HG02610 (cell line): ENCODE results near the gene PLEKHA6.

Source experiments
- ATAC-seq: cut with Tn5 transposase; IDR thresholded peaks from one replicate; pipeline ENCODE4 v1.9.1; 2021; ENCODE audit warnings: mild to moderate bottlenecking, moderate library complexity; ENCODE audit not compliant: unreplicated experiment

Gene PLEKHA6

DNA sequence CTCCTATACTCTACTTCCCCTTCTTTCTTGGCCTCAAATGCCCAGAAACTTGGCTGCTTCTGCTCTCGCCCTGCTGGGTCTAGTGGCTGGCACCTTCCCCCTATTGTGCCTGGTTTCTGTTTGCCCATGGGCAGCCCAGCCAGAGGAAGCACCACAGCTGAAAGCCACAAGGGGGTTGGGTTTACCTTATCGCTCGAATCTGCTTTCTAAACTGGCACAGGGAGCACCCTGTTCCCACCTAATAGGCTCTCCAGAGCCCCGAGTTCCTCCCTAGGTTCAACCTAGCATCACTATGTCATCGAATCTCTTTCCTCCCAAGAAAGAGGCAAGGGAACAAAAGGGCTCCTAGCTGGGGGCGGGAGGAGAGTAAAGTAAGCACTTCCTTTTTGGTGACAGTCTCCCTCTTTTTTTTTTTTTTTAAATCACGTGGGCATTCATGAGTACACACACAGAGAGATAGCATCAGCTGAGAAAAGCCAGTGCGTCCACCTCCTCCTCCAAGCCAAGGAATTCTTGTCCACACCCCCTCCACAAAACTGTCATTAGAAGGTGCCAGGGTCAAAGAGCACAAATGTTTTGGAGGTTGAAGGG, 72.8 kb downstream of the PLEKHA6 start:
- ATAC-seq: no peak

- ATAC-seq: no peak
Measured at GRCh38 chr1:204286315-204286714, 73.4 kb downstream of the PLEKHA6 start.

DNA sequence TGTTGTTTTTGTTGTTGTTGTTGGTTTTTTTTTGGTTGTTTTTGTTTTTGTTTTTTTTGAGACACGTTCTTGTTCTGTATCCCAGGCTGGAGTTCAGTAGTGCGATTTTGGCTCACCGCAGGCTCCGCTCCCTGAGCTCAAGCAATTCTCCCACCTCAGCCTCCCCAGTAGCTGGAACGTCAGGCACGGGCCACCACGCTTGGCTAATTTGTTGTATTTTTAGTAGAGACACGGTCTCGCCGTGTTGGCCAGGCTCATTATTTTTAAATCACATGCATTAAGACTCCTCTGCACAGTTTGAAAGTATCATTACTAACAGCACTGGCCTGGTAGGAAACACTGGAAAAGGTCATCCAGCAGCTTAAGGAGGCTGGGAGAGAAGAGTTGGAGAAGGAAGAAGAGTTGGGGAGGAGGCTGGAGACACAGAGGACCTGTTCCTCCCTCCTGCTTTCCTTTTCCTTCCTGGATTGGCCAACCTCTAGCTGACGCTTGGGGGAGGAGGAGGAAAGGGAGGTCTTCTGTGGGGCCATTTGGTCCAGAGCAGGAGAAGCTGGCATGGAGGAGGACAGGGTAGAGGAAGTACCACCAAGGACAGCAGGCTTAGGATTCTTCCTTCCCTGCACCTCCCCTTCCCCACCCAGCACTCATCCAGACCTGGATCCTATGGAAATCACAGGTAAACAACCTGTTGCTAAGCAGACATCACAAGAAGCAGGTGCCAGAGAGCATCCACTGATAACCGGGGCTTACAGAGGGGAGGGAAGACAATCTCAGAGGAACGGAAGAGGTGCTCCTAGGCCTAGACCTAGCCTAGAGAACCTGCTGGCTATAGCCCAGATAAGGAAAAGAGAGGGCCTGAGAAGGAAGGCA, 74.1 kb downstream of the PLEKHA6 start:
- ATAC-seq: no peak

DNA sequence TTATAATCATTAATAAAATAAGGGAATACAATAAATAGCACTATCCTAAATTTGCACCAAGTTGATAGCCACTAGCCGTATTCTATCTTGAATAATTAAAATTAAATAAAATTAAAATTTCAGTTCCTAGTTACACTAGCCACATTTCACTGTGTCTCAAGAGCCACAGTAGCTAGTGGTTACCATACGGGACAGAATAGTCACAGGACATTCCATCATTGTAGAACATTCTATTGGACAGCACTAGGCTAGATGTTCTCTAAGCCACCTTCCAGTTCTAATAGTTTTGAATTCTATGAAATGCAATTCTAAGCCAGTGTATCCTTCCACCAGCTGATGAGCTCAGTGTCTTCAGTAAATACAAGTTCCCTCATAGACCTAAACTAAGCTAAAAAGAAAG, 74.8 kb downstream of the PLEKHA6 start:
- ATAC-seq: no peak

DNA sequence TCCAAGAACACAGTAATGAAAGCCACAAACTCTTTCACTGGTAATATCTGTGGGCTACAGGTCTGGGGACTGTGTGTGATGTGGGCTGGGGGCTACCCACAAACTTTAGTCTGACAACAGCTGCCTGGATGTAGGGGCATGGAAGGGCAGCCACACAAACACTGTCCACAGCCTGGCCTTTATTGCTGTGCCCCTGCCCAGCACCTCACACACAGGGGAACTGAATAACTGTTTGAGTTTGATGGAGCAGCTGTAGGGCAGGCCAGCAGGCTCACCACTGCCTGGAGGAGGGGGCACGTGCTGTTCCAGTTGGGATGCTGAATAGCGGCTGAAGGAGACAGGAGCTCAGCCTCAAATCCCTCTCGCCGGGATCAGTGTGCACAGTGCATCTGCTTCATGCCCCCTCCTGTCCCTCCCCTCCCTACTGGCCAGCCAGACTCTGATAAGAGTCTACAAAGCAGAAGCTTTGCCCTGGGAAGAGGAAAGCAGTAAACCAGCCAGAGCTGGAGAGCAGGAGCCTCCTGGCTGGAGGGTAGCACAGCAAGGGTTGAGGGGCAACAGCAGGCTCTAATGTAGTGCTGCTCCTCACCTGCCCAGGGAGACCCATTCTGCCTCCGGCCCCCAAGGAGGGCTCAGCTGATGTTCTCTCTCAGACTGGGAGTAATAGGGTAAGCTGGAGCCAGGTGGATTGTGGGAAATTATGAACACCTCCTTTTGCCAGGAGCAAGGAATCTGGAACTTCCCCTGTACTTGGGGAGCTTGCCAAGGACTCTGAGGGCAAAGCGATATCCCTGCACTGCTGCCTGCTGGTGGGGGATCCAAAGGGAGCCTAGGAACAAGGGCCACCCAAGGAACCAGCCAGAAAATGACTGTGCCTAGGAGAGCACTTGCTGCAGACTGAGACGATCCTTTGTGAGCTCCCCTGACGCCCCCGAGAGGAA, 75.7 kb downstream of the PLEKHA6 start:
- no peak for ATAC-seq

DNA sequence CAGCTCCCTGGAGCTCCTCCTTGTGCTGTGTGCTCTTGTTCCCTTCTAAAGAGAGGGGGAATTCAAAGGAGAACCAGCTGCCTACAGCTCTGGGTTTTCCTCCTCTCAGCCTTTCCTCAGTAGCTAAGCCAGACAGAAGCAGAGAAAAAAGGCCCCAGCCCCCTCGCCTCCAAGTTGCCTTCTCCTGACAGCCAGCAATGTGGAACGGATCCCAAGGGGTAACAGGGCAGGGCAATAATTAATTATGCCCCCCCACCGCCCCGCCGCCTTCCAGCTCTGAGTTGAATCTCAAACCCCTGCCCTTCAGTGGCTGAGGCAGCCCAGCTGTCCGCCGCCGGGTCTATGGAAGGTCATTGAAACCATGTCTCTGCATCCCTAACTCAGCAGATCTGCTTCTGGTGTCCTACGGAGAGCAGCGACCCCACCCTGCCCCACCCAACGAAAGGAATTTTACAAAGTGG, 76.9 kb downstream of the PLEKHA6 start:
- ATAC-seq: no peak

- ATAC-seq: no peak
Measured at GRCh38 chr1:204280099-204280961, 79.4 kb downstream of the PLEKHA6 start.

GRCh38 chr1:204278958-204279357, 80.8 kb downstream of the PLEKHA6 start:
- ATAC-seq: no peak

- ATAC-seq: no peak
Measured at GRCh38 chr1:204278251-204278650, 81.5 kb downstream of the PLEKHA6 start.

DNA sequence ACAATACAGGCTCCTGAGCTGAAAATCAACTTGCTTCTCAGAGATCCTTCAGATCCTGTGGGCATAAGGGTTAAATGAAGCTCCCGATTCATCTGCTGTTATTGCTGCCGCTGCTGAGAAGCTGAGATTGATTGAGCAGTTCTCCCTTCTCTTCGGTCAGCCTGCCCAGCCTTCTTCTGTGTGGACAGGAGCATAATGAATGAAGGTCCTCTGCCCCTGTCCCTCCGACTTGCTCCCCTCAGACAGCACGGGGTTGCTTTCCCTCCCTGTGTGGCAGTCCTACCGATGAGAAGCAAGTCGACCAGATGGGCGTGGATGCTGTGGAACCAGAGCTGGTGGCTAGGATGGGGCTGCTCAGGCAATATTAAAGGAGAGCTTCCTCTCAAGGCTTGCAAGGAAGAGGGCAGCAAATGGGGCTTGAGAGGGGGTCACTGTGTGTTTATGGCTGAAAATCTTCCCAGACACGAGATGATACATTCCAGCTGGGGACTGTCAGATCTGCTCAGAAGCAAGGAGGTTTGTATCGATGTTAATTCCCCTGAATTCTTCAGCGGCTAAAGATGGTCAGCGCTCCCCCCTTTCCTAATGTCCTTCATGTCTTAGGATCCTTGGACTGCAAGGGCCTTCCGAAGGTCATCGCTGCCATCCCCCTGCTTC, 82.0 kb downstream of the PLEKHA6 start:
- no peak for ATAC-seq

GRCh38 chr1:204275695-204276370, 83.9 kb downstream of the PLEKHA6 start:
- ATAC-seq: no peak

DNA sequence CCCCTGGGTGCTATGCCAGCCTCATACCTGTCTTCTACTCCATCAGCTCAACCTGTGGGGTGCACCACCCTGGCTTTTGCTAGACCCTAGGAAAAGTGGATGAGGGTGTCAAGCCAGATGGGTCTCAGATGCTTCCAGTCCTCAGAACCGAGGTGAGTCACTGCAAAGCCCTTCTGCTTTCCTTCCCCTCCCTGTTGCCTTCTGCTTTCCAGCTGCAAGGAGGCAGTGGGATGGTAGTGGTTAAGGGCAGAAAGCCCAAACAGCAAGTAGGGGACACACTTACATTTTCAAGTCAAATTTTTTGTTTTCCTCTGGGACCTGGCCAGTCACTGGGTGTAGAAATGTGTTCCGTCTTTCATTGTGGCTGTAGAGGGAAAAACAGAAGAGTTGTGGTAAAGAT, 85.3 kb downstream of the PLEKHA6 start:
- no peak for ATAC-seq

GRCh38 chr1:204272505-204272904, 87.2 kb downstream of the PLEKHA6 start:
- no peak for ATAC-seq

DNA sequence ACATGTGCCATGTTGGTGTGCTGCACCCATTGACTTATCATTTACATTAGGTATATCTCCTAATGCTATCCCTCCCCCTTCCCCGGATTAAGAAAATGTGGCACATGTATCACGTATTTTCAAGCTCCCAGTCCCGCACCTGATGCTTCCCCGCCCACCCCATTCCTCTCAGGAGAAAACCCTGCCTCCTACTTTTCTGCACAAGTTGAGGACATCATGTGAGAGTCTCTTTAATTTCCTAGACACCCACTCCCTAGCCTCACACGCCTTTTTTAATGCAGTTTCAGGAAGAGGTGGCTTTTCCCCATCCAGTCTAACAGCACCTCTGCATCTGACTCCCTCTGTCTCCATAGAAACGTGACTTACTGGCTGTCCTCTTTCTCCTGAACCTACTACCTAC, 87.8 kb downstream of the PLEKHA6 start:
- ATAC-seq: no peak

DNA sequence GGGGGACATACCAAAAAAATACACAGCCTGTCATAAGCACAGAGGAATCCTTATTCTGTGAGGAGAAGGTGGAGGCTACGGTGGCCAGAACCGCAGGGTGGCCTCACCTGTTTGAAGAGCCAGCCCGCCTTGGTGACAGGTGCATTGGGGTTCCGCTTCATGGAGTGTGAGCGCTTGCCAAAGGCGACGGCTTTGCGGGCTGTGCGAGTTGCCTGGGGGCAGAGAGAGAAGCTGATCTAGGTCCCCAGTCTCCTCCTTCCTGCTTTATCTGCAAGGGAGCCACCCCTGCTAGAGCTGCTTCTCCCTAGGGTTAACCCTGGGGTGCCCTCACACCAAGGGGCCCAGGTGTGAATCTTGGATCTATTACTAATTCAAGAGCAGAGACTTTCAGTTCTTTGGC, 91.6 kb downstream of the PLEKHA6 start:
- ATAC-seq: no peak

DNA sequence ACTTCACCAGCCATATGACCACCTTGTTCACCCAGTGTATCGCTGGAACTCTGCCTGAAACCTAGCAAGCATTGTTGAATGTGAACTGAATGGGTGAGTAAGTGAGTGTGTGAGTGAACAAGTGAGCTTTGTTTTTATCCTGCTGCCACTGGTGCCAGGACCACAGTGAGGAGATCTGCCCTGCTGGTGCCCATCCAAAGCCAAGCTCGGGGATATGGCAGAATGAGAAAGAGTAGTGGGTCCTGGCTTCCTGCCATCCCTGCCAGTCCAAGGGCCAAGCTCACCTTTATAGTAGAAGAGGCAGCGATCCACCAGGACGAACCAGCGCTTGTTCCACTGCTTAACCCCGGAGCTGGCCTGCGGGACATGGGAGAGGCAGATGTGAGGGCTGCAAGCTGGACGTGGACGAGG, 92.5 kb downstream of the PLEKHA6 start:
- no peak for ATAC-seq

GRCh38 chr1:204266504-204267034, 93.2 kb downstream of the PLEKHA6 start:
- ATAC-seq: no peak

GRCh38 chr1:204265665-204266064, 94.1 kb downstream of the PLEKHA6 start:
- ATAC-seq: no peak

GRCh38 chr1:204264805-204265204, 94.9 kb downstream of the PLEKHA6 start:
- no peak for ATAC-seq
